Left renal pelvis (tissue), 4 donors: Measurements from ENCODE around the gene DAZL. TPM values are rescaled to one million over a fixed set of nuclear protein-coding genes. Genes with fewer than 3 reads are reported as not detected.
"Not testable (repeated sequence)": the region's sequence is repeated elsewhere in the genome, so short reads cannot be mapped to it uniquely, and the experiment has no call there.

ENCODE experiments used
- DNase-seq, 4 donors: peaks; one replicate each; pipeline ENCODE4 v3.0.0-alpha.2; 2013; ENCODE audit warnings: low read depth in 4 of 4, low spot score in 3 of 4
- polyA plus RNA-seq, 4 donors: library from polyadenylated mRNA; unstranded; fragments of 120-200 nt; gene quantifications; one replicate each; pipeline ENCODE4 v1.2.1, GENCODE V29; 2013; ENCODE audit not compliant: insufficient read length in 4 of 4

Gene DAZL, protein sequence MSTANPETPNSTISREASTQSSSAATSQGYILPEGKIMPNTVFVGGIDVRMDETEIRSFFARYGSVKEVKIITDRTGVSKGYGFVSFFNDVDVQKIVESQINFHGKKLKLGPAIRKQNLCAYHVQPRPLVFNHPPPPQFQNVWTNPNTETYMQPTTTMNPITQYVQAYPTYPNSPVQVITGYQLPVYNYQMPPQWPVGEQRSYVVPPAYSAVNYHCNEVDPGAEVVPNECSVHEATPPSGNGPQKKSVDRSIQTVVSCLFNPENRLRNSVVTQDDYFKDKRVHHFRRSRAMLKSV
- polyA plus RNA-seq: not detected

DNA sequence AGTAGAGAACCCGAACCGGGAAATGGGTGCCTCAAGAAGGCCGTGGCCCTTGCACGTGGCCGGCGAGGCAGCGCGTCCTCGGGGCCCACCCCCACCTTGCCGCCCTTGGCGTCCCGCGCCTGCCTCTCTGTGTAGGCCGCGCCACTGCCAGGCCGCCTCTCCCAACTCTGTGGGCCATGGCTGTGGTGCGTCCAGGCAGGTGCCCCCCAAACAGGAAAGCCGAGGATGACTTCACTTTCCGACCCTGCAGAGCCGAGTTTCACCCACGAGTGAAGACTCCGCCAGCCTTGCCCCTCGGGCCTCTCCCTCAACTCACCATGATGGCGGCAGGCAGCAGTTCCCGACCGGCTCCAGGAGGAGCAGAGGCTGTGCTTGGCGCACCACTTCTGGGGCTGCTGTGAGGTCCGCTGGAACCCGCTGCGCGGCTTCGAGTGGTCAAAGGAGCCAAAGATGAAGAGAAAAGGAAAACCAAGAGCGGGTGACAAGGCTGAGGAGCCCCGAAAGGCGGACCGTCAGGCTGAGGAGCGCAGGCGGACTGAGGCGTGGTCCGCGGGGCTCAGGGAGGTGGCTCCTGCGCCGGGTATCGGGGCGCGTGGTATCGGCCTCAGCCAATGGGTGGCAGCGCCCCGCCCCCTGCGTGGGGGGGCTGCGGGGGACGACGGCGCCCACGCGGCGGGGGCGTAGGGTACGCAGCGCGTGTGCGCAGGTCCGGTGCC is at the start of gene DAZL:
DAZL (minus strand) TSS at position 537 of the 716 bp plus-strand sequence; CDS start at position 319, 218 bp downstream.
- DNase-seq: no peak

DNA sequence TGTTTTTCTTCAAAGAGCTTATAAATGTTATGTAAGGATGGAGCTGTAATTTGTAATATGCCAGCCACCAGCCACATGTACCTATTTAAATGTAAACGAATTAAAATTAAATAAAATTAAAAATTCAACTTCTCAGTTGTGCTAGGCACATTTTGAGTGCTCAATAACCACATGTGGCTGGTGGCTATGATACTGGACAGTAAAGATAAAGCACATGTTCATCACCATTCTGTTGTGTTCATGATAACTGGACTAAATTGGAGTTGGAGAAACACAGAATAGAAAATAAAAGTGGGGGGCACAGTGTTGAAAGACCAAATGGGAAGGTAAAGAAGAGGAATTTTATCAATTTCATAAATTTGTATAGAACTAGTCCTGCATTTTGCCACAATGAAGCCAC is 49.8 kb upstream of the DAZL start:
- DNase-seq: no peak

DNA sequence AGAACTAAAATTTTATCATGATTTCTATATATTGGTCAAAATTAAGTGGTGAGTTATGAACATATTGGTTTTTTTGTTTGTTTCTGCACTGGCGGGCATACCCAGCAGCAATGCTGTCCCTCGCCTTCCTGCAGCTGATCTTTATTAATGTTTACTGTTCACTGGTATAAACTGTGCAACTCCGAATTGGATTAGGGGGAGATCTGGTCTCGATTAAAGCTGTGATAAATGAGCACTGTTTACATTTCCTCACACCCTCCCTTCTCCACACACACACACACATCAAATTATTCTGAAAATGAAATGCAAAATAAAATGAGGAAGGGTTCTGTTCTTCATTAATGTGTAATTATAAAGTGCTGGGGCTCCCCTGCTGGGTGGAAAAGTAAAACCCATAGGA is 48.5 kb upstream of the DAZL start:
- no peak for DNase-seq

DNA sequence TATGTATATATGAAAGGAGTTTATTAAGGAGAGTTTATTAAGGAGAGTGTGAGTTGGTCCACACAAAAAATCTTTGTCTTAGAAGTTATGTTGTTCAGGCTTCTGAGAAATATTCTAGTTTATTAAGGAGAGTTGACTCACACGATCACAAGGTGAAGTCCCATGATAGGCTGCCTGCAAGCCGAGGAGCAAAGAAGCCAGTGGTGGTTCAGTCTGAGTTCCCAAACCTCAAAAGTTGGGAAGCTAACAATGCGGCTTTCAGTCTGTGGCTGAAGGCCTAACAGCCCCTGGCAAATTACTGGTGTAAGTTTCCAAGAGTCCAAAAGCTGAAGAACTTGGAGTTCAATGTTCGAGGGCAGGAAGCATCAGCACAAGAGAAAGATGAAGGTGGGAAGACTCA is 42.4 kb upstream of the DAZL start:
- DNase-seq: no peak

DNA sequence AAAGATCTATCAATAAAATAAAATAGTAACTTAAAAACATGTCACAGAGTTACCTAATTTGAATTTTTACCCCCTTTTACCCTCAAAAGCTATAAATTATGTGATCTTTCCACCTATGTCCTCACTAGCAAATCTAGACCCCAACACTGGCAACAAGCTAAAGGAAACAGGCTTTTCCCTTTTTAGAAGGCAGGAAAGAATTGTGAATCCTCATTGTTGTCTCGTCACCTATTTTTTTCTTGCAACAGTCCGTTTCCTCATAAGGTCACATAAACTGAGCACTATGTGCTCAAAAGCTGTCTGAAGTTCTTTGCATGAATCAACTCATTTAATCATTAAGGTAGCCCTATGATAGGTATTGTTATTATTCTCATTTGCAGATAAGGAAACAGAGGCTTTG is 34.6 kb upstream of the DAZL start:
- no peak for DNase-seq

DNA sequence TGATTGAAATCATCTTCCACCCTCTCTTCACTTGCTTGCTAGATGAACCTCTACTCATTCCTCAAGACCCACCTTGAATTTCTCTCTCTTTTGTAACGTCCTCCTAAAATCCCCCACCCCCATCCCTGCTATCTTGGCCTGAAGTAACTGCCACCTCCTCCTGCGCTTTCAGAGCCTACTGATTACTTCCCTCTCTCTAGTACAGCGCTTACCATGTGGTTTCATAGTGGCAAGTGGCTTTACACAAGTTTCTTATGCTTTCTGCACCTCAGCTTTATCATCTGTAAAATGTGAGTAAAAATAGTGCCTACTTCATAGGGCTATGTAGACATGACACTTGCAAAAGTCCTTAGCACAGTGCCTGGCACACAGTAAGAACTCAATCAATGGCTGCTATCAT is 28.7 kb upstream of the DAZL start:
- DNase-seq: no peak

DNA sequence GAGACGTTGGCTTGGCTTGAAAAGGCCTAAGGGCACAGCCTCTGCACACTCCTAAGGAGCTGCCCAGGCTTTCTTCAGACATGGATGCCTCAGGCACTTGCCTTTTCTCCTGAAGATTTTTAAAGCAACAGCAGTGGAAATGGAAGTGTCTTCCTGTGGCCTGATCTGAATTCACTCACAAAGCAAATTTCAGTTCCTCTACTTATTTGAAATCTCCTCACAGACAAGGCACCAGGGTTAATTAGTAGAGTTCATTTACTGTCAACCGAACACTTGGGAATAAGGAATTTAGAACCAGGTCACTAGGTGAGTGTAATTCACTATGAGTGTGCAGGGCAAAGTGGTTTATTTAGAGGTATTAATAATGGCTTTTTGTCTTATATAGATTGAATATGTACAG is 27.2 kb upstream of the DAZL start:
- DNase-seq: no peak

DNA sequence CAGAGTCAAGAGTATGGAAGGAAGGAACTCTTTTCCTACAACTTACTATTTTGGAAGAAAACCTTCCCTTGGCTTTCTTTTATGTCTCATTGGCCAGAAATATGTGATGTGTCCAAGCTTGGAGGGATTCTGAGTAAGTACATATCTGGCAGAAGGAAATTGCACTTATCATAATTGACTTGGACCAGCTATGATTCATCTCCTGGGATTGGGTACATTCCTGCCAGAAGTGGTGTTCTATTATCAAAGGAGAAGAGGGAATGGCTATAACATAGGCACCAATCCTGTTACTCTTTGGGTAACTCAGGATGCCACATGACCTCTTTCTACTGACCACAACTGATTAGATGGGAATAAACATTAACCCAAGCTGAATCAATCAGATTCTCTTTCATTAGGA is 13.5 kb upstream of the DAZL start:
- DNase-seq: no peak

DNA sequence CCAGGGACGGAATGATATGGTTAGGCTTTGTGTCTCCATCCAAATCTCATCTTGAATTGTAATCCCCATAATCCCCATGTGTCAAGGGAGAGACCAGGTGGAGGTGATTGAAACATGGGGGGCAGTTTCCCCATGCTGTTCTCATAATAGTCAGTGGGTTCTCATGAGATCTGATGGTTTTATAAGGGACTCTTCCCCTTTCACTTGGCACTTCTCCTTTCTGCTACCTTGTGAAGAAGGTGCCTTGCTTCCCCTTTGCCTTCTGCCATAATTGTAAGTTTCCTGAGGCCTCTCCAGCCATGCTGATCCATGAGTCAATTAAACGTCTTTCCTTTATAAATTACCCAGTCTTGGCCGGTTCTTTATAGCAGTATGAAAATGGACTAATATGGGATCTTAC is 11.9 kb upstream of the DAZL start:
- not testable (repeated sequence) for DNase-seq

DNA sequence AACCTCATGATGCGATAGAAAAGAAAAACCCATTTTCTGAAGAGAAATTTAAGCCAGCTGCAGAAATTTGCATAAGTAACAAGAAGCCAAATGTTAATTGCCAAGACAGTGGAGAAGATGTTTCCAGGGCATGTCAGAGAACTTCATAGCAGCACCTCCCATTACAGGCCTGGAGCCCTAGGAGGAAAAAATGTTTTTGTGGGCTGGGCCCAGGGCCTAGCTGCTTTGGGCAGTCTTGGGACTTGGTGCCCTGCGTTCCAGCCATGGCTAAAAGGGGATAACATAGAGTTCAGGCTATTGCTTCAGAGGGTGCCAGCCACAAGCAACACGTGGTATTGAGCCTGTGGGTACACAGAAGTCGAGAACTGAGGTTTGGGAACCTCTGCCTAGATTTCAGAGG is 10.9 kb upstream of the DAZL start:
- no peak for DNase-seq

DNA sequence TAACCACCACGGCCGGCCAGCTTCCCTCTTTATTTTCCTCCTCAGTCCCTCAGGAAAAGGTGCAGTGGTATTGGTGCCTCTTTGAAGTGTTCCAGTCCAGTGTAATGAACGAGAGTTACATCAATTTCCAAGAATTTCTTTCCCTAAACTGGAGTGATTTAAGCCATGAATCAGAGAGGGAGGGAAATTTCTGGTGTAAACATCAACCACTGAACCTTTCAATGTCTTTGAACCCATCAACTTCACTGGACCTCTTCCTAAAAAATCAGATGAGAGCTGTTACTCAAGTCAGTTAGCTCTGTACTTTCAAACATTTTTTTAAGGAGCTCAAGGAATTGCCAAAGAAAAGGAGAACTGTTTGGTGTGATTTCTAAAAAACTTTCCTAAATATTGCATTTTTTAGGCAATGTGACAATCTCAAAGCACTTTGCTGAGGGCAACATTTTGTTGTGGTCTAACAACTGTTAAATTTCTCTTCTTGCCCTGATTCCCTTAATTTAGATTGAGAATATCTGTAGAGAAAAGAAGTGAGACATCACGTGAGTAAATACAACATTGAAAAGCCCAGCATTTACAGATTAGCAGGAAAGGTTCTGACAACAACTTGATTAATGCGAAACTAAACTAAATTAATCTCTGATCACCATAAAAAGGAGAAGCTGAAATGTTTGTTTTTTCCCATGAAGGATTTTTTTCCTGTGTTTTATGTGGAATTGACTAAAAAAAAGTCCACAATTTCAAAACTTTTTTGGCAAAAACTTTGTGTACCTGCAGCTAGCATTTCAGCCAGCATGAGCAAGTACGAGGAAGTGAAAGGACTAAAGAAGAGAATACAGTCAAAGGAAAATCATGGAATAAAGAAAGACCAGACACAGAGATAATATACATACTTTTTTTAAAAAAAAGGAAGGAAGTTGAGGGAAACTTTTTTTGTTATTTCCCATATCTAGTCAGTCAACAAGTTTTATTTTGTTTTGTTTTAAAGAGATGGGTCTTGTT is 9.1 kb upstream of the DAZL start:
- DNase-seq: no peak

DNA sequence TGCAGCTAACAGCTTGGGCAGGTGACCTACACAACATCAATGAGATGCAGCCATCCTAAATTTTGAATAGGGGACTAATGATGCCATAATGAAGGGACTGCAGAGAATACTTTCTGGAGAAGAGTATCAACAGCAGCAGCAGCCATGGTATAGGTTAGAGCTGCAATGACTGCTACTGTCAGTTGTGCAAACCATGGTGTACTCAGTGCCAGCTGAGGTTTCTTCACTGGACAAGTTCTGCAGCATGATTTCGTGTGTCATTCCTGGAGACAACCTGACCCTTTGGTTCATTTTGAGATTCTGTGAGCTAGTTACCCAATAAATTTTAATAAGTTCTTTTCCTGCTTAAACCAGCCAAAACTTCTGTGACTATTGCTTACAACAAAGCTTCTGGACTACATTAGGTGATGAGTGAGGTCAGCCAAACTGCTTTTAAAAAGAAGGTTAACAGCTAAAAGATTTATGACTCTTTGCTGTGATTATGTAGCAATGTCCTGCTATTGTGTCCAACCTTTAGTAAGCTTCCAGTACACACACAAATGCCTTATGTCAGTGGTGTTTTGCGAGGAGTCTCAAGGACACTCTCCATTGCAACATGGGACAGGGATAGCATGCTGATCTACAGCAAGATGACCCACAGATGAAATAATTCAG is 4.8 kb upstream of the DAZL start:
- DNase-seq: peak in 1 of 4 donors; percentile 11

DNA sequence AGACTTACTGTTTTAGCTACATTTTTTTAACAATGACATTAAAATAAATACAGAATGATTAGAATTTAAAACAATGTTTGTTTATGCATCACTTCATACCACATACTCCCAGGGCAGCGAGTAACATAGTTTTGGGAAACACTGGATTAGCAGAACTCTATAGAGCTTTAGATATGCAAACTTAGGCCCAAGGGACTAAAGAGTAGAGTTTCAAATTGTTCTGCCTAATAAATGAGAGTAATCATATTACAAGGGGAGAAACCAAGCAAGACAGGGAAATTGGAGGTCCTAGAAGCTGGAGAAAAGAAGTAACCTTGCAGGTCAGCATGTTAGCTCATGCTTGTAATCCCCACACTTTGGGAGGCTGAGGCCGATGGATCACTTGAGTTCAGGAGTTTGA is 3.6 kb upstream of the DAZL start:
- DNase-seq: no peak

DNA sequence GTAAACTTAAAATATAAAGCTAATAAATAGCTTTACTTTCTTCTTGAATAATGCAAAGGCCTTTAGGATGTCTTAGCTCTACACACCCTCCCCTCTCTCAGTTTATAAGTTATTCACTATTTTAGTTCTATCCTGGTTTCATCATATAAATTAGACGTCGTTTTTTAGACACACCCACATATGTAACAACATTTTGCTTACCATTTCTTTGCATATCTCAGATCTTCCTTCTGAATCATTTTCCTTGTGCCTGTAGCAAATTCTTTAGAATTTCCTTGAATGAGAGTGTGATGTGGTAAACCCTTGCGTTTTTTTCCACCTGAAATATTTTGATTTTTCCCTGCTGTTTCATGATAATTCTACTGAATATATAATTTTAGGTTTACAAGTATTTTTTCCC is 2.5 kb upstream of the DAZL start:
- DNase-seq: no peak

DNA sequence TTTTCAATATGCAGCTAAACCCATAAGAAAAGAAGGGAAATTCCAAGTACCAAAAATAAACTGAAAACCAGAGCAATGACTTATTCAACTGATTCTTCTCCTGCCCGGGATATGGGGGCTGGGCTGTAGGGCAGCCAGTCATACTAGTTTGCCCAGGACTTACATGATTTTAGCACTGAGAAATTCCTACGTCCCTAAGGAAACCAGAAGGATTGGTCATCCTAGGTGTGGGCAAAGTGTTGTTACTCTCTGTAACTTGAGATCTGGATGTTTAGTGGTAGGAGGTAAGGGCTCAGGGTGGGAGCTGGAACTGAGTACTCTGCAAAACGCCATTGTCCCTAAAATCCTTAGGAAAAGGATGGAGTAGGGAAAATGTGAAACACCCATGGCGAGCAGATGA is 1.2 kb upstream of the DAZL start:
- DNase-seq: no peak

DNA sequence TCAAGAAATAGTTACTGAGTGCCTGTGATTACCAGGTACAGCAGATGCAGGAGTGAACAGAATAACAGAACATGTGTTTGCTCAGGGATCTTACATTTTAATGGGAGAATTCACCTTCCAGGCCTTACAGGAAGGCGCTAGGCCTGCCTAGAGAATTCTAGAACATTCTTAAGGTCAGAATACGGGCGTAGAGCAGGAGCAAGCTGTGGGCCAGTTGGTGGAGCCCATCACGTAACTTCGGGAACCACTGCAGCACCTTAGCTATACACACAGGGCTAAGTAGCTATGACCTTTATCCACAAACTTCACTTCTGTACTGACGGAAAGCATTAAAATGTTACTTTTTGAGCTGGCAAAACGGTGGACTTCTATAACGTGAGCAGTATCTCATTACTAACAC is 743 bp upstream of the DAZL start:
- DNase-seq: no peak

DNA sequence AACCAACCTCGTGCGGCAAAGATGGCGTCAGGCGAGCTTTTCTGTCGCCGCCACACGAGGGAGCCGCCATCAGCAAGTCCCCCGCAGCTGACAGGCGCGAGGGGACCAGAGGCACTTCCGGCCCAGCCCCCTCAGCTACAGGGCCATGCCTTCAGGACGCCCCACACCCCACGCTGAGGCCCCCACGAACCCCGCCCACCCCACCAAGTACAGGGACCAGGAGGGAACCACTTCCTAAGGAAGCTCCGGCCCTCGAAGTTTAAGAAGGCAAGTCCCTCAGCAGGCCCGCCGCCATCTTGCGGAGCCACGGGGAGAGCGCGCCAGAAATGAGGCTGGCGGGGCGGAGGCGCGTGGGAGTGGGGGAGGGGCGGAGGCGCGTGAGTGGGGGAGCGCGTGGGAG is 790 bp downstream of the DAZL start:
- no peak for DNase-seq

DNA sequence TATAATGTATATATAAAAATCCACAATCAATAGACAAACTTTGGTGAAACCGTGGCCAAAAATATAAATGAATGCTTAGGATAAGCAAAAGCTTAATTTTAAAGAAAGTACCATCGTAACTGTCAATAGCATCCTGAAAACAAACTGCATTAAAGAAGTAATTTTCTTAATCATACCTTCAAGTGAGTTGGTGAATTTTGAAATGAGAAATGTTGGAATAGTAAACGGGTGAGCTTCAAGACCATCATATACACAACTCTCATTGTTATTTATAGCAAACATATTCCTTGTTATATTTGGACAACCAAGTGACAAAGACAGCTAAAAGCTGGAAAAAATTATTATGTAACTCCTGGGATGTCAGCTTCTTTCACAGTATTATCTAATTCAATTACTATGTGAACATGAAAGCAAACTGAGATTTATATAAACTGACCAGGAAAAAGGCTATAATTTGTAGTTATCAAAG is 3.7 kb downstream of the DAZL start:
- no peak for DNase-seq

DNA sequence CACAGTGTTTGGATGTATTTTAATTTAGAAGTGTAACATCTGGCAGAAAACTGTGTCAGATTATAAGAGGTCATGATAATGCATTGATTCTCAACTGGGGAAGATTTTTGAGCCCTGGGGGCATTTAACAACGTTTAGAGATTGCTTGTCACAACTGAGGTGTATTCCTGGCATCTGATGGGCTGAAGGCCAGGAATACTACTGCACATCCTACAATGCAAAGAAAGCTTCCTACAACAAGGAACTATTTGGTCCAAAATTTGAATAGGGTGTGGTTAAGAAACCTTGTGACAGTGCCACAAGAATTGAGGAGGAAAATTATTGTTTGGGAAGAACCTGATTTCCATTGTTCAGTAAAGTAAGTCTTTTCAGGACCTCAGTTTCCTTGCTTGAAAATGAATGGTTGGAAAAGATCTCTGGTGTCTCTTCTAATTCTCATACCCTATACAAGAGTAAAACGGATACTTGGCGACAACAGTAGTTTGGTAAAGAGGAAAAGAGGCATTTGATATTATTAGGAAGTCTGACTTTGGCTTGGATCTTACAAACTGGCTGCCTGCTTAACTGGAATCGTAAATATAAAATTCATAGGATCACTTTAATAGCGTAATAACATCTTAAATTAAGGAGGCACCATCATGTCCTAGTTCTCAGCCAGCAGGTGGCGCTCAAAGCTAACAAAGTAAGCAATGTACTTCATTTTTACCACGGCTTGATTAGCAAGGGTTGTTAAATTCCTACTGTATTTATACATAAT is 4.3 kb downstream of the DAZL start:
- DNase-seq: peak; percentile 44 to 73 (median 55)

DNA sequence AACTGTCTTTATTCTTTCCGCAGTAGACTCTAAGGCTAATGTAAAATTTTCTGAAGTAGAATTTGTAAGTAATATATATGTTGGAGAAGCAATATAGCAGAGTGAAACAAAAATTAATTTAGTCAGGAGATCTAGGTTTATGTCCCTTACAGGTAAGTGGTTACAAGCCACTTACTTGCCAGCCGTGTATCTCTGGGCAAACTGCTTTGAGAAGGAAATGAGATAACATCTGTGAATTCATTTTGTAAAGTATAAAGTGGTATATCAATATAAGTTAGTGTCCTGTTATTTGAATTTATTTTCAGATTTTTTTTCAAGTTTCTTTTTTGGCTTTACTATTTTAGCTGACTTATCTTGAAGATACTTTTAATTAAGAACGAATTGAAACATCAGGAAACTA is 5.5 kb downstream of the DAZL start:
- no peak for DNase-seq
